Panc1 (cell line): Measurements from ENCODE around the gene RASSF8. TPM values are rescaled to one million over a fixed set of nuclear protein-coding genes. Genes with fewer than 3 reads are reported as not detected.

Source experiments
- ATAC-seq: fragments of 200-7000 bp; cut with Tn5 transposase; 2 replicates; pipeline ENCODE4 v1.9.1; 2020; ENCODE audit warnings: mild to moderate bottlenecking, moderate library complexity
- BruUV-seq: library from RNA; stranded (reverse); fragments of 400-500 nt; replicated peaks from 2 replicates; lab custom pipeline; 2021; lab: Mats Ljungman, UMichigan
- CTCF ChIA-PET: fragments of 300-600 bp; sonication (Branson Sonifier 250); formaldehyde crosslinking; loops from one replicate; lab custom pipeline; 2022; ENCODE audit warnings: antibody characterized with exemption; lab: Charles Lee
- POLR2A ChIA-PET: fragments of 300-600 bp; sonication (Branson Sonifier 250); formaldehyde crosslinking; loops from one replicate; lab custom pipeline; 2022; ENCODE audit warnings: antibody characterized with exemption; lab: Charles Lee
- DNase-seq: peaks from one replicate; pipeline ENCODE4 v3.0.0-alpha.2; 2010; ENCODE audit warnings: low read depth, low spot score
- H3K27ac ChIP-seq: 2 replicates; pipeline ENCODE4 v1.5.1; 2011; ENCODE audit warnings: mild to moderate bottlenecking, low read length, inconsistent platforms
- H3K27me3 ChIP-seq: fragments of 200-500 bp; sonication (Bioruptor generic); 2 replicates; pipeline ENCODE4 v1.6.0; 2014; ENCODE audit warnings: low read length, inconsistent platforms; ENCODE audit not compliant: control insufficient read depth, insufficient read depth
- H3K36me3 ChIP-seq: fragments of 200-500 bp; sonication (Bioruptor generic); 2 replicates; pipeline ENCODE4 v1.5.1; 2014; ENCODE audit warnings: inconsistent platforms, mild to moderate bottlenecking, low read length, moderate library complexity; ENCODE audit not compliant: control insufficient read depth, insufficient read depth
- H3K4me1 ChIP-seq: 2 replicates; pipeline ENCODE4 v1.5.1; 2011; ENCODE audit warnings: inconsistent platforms, mild to moderate bottlenecking, low read length, moderate library complexity; ENCODE audit not compliant: control insufficient read depth, insufficient read depth
- H3K4me3 ChIP-seq, 2 experiments: 2 replicates each; pipeline ENCODE4 v1.5.1; 2011 to 2012; ENCODE audit warnings: low read depth in 2 of 2, low read length in 2 of 2, mild to moderate bottlenecking in 2 of 2, inconsistent platforms in 1 of 2, moderate library complexity in 1 of 2
- H3K9me3 ChIP-seq: fragments of 200-500 bp; sonication (Bioruptor generic); 2 replicates; pipeline ENCODE4 v1.5.1; 2014; ENCODE audit warnings: low read depth, mild to moderate bottlenecking, inconsistent platforms, low read length, moderate library complexity; ENCODE audit not compliant: control insufficient read depth, insufficient read depth
- POLR2AphosphoS5 ChIP-seq: IDR thresholded peaks from 2 replicates; pipeline ENCODE4 v1.6.1; 2012; ENCODE audit warnings: mild to moderate bottlenecking, low read depth, low read length, moderate library complexity
- REST ChIP-seq, 2 experiments: IDR thresholded peaks; 2 replicates each; pipeline ENCODE4 v1.6.1; 2011 to 2012; ENCODE audit warnings: low read depth in 2 of 2, control low read depth in 1 of 2, low read length in 1 of 2, mild to moderate bottlenecking in 1 of 2, moderate library complexity in 1 of 2; ENCODE audit not compliant: insufficient read depth in 1 of 2
- SIN3A ChIP-seq: IDR thresholded peaks from 2 replicates; pipeline ENCODE4 v1.6.1; 2012; ENCODE audit warnings: low read depth, mild to moderate bottlenecking, low read length, moderate library complexity, borderline replicate concordance; ENCODE audit not compliant: insufficient read depth
- TCF7L2 ChIP-seq: IDR thresholded peaks from 2 replicates; pipeline ENCODE4 v1.6.1; 2011; ENCODE audit warnings: mild to moderate bottlenecking, low read depth, low read length, inconsistent platforms
- in situ Hi-C: cut with HindIII; loops from 2 replicates; pipeline ENCODE4 v1.10.0; 2016; ENCODE audit warnings: low sequenced_read_pairs, low pct_unique_long_range_greater_than_20kb
- intact Hi-C: fragments of 100-400 bp; cut with micrococcal nuclease; formaldehyde crosslinking; loops from one replicate; pipeline ENCODE4 v1.10.0; 2022; ENCODE audit not compliant: unreplicated experiment
- total RNA-seq: library from RNA; stranded (reverse); gene quantifications from one replicate; pipeline ENCODE4 v1.2.1, GENCODE V29; 2021; ENCODE audit not compliant: unreplicated experiment
- TF ChIP-seq, protein P1 (sequence below): fragments of 450-650 bp; IDR thresholded peaks from 2 replicates; pipeline ENCODE4 v1.5.1; 2017; ENCODE audit warnings: mild to moderate bottlenecking

The RASSF8 gene
- total RNA-seq, 1 experiment from 2014 or later, result 103 TPM

DNA sequence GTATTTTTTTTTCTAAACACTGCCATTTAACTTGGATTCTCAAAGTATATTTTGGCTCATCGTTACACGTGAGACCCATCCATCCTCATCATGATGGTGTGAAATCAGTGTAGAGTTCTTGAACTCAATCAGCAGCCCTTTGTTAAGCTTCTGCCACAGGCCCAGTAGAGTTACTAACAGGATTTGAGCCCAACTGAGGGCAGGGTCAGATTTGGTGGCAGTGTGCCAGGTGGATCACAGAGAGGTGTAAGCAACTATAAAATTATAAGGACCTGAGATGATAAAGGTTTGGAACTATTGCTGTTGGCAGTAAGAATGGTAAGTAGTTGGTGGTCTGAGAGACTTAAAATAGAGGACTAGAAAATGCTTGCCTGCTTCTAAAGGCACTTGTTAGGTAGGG, 72.8 kb downstream of the RASSF8 start:
- ChIA-PET CTCF (no interaction called here), POLR2A (no interaction called here)
- BruUV-seq, result no TSS peak
- H3K27ac ChIP-seq, result peak overlapping the region; percentile 82
- intact Hi-C loops (no loop called here), in situ Hi-C loops (no loop called here)
- no peaks in the 10 kb centered on the region for H3K27me3 ChIP-seq
- TF ChIP-seq REST (IDR thresholded peaks at IDR 0.05; ENCODE audit: insufficient read depth in 1 of 2, low read depth in 2 of 2, low read length in 1 of 2) (no peak), SIN3A (no peak), TCF7L2 (no peak), POLR2AphosphoS5 (no peak)
- TF ChIP-seq, protein P1, sequence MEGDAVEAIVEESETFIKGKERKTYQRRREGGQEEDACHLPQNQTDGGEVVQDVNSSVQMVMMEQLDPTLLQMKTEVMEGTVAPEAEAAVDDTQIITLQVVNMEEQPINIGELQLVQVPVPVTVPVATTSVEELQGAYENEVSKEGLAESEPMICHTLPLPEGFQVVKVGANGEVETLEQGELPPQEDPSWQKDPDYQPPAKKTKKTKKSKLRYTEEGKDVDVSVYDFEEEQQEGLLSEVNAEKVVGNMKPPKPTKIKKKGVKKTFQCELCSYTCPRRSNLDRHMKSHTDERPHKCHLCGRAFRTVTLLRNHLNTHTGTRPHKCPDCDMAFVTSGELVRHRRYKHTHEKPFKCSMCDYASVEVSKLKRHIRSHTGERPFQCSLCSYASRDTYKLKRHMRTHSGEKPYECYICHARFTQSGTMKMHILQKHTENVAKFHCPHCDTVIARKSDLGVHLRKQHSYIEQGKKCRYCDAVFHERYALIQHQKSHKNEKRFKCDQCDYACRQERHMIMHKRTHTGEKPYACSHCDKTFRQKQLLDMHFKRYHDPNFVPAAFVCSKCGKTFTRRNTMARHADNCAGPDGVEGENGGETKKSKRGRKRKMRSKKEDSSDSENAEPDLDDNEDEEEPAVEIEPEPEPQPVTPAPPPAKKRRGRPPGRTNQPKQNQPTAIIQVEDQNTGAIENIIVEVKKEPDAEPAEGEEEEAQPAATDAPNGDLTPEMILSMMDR, result no peak
- no peaks in the 10 kb centered on the region for H3K9me3 ChIP-seq
- H3K36me3 ChIP-seq, result no peaks in the 10 kb centered on the region
- ATAC-seq (no peak), DNase-seq (no peak)
- no peak overlapping the region for H3K4me3 ChIP-seq
- peaks cover 82% of the 10 kb centered on the region for H3K4me1 ChIP-seq

DNA sequence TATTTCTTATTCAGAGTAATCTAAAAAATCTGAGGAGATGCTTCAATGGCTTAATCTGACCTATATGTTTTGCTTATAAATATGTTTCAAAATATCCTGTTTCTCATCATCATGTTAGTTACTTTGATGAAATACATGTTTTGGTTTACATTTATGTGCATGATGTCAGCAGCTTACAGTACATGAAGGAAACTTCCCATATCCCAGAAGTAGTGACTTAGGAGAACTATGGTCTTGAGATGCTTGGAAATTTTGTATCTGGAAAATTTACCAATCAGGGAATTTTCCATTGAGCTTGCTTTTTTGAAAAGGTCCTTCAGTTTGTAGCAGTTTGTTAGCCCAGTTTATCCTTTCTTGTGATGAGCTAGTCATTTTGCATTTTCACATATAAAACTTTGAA, 73.3 kb downstream of the RASSF8 start:
- ATAC-seq (no peak), DNase-seq (no peak)
- peak overlapping the region; percentile 82 for H3K27ac ChIP-seq
- in situ Hi-C loops, result no loop called here
- peaks cover 82% of the 10 kb centered on the region for H3K4me1 ChIP-seq
- intact Hi-C loops, result no loop called here
- ChIA-PET POLR2A (interaction anchor here (0.8 kb wide), 1 partner anchor 152 kb away, joined by 3 read pairs; no protein-coding TSS in a partner anchor), CTCF (no interaction called here)
- no peaks in the 10 kb centered on the region for H3K9me3 ChIP-seq
- BruUV-seq, result no TSS peak
- TF ChIP-seq POLR2AphosphoS5, result no peak
- TF ChIP-seq TCF7L2, result no peak
- TF ChIP-seq SIN3A, result no peak
- TF ChIP-seq, protein P1, result no peak
- no peak for TF ChIP-seq REST (IDR thresholded peaks at IDR 0.05; ENCODE audit: insufficient read depth in 1 of 2, low read depth in 2 of 2, low read length in 1 of 2)
- no peaks in the 10 kb centered on the region for H3K27me3 ChIP-seq
- H3K36me3 ChIP-seq, result no peaks in the 10 kb centered on the region
- H3K4me3 ChIP-seq, result no peak overlapping the region
